Renal cortical epithelial cell (primary cell): ENCODE data around the gene CLEC11A. TPM values are rescaled to one million over a fixed set of nuclear protein-coding genes. Genes with fewer than 3 reads are reported as not detected.
A peak's percentile ranks its signal among the peaks of the same experiment; 100 is the strongest.
"Not testable (repeated sequence)": the region's sequence is repeated elsewhere in the genome, so short reads cannot be mapped to it uniquely, and the experiment has no call there.

Experiments
- DNase-seq: peaks from one replicate; pipeline ENCODE4 v3.0.0-alpha.2; 2011; ENCODE audit warnings: low read depth
- total RNA-seq: library from RNA; depleted of rRNA; stranded (reverse); fragments of >200 nt; gene quantifications from 2 replicates; pipeline ENCODE4 v1.2.3, GENCODE V29; 2014

Gene CLEC11A
- total RNA-seq, 1 donor from 2014 or later = 0.15 TPM

DNA sequence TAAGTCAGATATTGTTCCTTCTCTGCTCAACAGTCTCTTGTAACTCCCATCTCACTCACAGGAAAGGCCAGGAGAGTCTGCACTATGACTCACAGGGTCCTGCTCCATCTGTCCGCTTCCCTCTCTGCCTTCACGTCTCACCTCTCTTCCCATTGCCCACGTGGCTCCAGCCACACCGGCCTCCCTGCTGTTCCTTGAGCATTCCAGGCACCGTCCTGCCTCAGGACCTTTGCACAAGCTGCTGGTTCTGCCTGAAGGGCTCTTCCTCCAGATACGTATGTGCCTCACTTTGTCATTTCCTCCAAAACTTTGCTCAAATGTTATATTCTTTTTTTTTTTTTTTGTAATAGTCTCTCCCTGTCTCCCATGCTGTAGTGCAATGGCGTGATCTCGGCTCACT is 33.1 kb downstream of the CLEC11A start:
- not testable (repeated sequence) for DNase-seq

DNA sequence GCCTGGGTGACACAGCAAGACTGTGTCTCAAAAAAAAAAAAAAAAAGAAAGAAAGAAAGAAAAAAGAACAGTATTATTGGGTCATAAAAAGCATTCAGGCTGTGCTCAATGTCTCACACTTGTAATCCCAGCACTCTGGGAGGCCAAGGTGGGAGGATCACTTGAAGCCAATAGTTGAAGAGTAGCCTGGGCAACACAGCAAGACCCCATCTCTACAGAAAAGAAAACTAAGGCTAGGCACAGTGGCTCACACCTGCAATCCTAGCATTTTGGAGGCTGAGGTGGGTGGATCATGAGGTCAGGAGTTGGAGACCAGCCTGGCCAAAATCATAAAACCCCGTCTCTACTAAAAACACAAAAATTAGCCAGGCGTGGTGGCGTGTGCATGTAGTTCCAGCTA is 34.5 kb downstream of the CLEC11A start:
- not testable (repeated sequence) for DNase-seq

DNA sequence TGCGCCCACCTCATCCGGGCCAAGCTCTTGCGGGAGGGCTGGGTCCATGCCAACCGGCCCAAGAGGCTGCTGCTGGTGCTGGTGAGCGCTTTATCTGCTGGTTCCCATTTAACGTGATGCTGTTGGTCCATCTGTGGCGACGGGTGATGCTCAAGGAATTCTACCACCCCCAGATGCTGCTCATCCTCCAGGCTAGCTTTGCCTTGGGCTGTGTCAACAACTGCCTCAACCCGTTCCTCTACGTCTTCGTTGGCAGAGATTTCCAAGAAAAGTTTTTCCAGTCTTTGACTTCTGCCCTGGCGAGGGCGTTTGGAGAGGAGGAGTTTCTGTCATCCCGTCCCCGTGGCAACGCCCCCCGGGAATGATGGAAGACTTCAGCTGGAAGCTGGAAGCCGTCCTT is 35.9 kb downstream of the CLEC11A start:
- not testable (repeated sequence) for DNase-seq

DNA sequence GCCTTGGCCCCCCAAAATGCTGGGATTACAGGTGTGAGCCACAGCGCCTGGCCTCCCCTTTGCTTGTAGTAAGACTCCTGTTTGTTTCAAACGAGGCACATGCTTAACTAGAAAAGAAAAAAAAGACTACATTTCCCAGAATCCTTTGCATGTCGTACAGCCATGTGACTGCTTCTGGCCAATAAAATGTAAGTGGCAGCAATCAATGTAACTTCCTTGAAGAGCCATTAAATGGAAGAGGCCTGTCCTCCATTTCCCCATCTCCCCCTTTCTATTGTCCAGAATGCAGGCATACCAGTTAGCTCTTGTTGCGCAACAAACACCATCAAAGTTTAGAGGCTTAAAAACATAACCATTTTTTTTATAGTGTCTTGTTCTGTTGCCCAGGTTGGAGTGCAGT is 36.7 kb downstream of the CLEC11A start:
- DNase-seq = peak; percentile 13

DNA sequence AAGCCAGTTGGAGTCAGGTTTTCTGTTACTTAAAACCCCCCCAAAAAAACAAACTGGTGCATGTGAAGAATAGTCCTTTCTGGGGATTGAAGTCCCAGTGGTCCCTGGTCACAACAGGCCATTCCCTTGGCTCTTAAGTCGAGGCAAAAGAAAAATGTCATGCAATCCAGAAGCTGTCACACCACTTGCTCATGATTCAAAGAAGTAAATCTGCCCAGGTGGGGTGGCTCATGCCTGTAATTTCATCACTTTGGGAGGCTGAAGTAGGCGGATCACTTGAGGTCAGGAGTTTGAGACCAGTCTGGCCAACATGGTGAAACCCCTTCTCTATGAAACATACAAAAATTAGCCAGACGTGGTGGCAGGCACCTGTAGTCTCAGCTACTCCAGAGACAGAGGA is 38.3 kb downstream of the CLEC11A start:
- not testable (repeated sequence) for DNase-seq

DNA sequence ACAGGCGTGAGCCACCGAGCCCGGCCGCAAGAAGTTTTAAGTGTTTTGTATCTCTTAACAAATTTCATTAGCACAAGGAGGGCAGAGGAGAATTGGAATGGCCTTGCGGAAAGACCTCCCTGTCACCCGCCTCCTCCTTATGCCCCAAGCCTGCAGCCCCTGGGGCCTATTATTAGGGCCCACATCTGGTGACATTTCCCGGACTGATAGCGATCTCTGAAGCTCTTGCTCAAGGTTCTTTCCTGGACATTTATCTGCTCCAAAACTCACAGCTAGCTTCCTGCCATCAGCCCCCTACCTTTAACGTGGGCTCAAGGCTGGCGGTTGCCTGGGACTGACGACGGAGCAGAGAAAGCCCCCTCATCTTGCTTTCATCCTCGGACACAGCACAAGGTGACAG is 40.4 kb downstream of the CLEC11A start:
- not testable (repeated sequence) for DNase-seq

DNA sequence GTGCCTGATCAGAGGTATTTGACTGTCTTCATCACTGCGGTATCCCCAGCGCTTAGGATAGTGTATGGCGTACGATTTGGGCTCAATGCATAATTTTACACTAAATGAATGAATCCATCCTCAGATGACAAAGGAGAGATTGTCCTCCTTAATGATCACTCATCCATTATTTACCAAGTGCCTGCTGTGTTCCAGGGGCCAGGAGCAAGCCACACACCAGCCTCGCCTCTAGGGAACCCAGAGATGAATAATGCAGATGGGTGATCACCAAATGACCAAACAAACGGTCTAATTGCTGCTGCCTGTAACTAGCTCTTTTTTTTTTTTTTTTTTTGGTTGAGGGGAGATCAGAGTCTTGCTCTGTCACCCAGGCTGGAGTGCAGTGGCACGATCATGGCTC is 41.2 kb downstream of the CLEC11A start:
- DNase-seq = no peak

DNA sequence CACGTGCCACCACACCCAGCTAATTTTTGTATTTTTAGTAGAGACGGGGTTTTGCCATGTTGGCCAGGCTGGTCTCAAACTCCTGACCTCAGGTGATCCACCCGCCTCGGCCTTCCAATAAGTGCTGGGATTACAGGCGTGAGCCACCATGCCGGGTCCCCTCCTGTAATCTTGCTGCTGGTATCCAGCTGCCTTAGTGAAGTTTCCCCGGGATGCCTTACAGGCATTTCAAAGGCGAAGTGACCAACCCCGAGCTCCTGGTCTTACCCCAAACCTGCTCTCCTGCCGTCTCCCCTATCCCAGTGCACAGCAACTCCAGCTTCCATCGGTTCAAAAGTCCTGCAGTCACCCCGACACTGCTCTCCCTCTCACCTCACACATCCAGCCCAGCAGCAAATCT is 43.6 kb downstream of the CLEC11A start:
- DNase-seq = not testable (repeated sequence)

DNA sequence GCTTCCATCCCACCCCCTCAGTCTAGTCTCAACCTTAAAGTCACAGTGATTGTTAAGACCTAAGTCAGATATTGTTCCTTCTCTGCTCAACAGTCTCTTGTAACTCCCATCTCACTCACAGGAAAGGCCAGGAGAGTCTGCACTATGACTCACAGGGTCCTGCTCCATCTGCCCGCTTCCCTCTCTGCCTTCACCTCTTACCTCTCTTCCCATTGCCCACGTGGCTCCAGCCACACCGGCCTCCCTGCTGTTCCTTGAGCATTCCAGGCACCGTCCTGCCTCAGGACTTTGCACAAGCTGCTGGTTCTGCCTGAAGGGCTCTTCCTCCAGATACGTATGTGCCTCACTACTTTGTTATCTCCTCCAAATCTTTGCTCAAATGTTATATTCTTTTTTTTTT is 44.1 kb downstream of the CLEC11A start:
- DNase-seq = not testable (repeated sequence)

DNA sequence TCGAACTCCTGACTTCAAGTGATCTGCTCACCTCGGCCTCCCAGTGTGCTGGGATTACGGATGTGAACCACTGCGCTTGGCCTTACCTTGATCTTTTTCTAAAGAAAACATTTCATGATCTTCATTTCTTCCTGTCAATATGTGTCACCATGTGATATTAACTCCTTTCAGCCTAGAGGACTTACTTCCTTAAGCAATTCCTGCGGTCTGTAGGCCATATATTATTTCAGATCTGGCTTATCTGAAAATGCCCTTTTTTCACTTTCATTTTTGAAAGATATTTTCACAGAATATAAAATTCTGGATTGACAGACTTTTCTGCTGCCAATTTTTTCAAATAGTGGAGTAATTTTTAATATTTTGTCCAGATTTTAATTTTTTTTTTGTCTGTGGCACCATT is 45.1 kb downstream of the CLEC11A start:
- DNase-seq = no peak

DNA sequence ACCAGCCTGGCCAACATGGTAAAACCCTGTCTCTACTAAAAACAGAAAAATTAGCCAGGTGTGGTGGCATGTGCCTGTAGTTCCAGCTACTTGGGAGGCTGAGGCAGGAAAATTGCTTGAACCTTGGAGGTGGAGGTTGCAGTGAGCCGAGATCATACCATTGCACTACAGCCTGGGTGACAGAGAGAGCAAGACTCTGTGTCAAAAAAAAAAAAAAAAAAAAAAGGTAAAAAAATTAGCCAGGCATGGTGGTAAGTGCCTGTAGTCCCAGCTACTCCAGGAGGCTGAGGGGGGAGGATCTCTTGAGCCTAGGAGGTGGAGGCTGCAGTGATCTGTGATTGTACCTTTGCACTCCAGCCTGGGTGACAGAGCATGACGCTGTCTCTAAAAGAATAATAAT is 47.0 kb downstream of the CLEC11A start, which contains the start of gene GPR32:
TSS of gene GPR32 (plus strand) at position 301 of the 400 bp plus-strand sequence. CDS start 137 bp downstream, outside the sequence.
- not testable (repeated sequence) for DNase-seq

DNA sequence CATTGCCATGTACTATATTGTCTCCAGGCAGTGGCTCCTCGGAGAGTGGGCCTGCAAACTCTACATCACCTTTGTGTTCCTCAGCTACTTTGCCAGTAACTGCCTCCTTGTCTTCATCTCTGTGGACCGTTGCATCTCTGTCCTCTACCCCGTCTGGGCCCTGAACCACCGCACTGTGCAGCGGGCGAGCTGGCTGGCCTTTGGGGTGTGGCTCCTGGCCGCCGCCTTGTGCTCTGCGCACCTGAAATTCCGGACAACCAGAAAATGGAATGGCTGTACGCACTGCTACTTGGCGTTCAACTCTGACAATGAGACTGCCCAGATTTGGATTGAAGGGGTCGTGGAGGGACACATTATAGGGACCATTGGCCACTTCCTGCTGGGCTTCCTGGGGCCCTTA is 47.7 kb downstream of the CLEC11A start:
- DNase-seq = no peak

DNA sequence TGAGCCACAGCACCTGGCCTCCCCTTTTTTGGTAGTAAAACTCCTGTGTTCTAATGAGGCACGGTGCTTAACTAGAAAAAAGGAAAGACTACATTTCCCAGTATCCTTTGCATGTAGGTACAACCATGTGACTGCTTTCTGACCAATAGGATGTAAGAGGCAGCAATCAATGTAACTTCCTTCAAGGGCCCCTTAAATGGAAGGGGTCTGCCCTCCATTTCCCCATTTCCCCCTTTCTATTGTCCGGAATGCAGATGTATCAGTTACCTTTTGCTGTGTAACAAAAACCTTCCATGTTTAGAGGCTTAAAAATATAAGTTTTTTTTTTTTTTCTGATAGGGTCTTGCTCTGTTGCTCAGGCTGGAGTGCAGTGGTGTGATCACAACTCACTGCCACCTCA is 49.3 kb downstream of the CLEC11A start:
- DNase-seq = no peak

DNA sequence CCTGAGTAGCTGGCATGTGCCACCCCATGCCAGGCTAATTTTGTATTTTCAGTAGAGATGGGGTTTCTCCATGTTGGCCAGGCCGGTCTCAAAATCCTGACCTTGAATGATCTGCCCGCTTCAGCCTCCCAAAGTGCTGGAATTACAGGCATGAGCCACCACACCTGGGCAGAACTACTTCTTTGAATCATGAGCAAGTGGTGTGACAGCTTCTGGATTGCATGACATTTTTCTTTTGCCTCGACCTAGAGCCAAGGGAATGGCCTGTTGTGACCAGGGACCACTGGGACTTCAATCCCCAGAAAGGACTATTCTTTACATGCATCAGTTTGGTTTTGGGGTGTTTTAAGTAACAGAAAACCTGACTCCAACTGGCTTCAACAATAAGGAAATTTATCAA is 49.7 kb downstream of the CLEC11A start:
- DNase-seq = not testable (repeated sequence)

DNA sequence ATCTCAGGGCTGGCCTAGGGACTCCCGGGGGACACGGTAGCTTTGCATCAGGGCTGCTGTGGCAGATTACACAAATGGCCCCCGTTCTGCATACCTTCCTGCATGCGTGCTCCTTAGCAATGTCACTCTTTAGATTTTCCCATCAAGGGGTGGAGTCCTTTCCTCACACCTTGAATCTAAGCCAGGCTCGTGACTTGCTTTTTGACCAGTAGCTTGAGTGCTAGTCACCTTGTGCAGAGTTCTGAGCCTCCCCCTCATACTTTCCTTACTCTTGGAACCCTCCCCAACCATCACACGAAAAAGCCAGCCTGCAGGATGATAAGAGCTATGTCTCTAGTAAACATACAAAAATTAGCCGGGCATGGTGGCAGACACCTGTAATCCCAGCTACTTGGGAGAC is 50.3 kb downstream of the CLEC11A start:
- DNase-seq = not testable (repeated sequence)

Other genes with a start within 250 kb of the CLEC11A start
- 58.3 and 78.7 TPM in 2 replicates for gene EMC10, start 246.9 kb upstream of the CLEC11A start, total RNA-seq
- 0.52 and 0.89 TPM in 2 replicates for gene GARIN5A, start 246.5 kb upstream of the CLEC11A start, total RNA-seq
- 13.5 and 19.8 TPM in 2 replicates for gene JOSD2, start 212.2 kb upstream of the CLEC11A start, total RNA-seq
- gene ASPDH, start 209.5 kb upstream of the CLEC11A start, total RNA-seq = not detected in 2 replicates
- gene LRRC4B, start 154.9 kb upstream of the CLEC11A start, total RNA-seq = 0.30 TPM in 1 of 2 replicates, not detected in the other
- gene SYT3, start 83.5 kb upstream of the CLEC11A start, total RNA-seq = 0.40 TPM in 1 of 2 replicates, not detected in the other
- gene C19orf81, start 73.9 kb upstream of the CLEC11A start, total RNA-seq = 0.40 TPM in 1 of 2 replicates, not detected in the other
- gene SHANK1, start 3.6 kb upstream of the CLEC11A start, total RNA-seq = 0.17 and 0.65 TPM in 2 replicates
- not detected in 2 replicates for gene GPR32, start 47.1 kb downstream of the CLEC11A start, total RNA-seq
- gene ACP4, start 67.1 kb downstream of the CLEC11A start, total RNA-seq = not detected in 2 replicates
- gene KLK1, start 100.4 kb downstream of the CLEC11A start, total RNA-seq = not detected in 2 replicates
- not detected in 2 replicates for gene KLK15, start 110.2 kb downstream of the CLEC11A start, total RNA-seq
- not detected in 2 replicates for gene KLK3, start 131.6 kb downstream of the CLEC11A start, total RNA-seq
- gene KLK2, start 150.1 kb downstream of the CLEC11A start, total RNA-seq = not detected in 2 replicates
- gene KLK4, start 188.0 kb downstream of the CLEC11A start, total RNA-seq = not detected in 2 replicates
- 1.3 and 20.7 TPM in 2 replicates for gene KLK5, start 229.7 kb downstream of the CLEC11A start, total RNA-seq
- gene KLK6, start 246.2 kb downstream of the CLEC11A start, total RNA-seq = 1.0 and 16.8 TPM in 2 replicates